PC-3 (cell line): ENCODE results near the gene CELF6. TPM values are rescaled to one million over a fixed set of nuclear protein-coding genes. Genes with fewer than 3 reads are reported as not detected.

Source experiments
- ATAC-seq: fragments of 200-7000 bp; cut with Tn5 transposase; 2 replicates; pipeline ENCODE4 v1.9.1; 2020; ENCODE audit warnings: mild to moderate bottlenecking, moderate library complexity
- BruUV-seq: library from RNA; stranded (reverse); fragments of 400-500 nt; replicated peaks from 2 replicates; lab custom pipeline; 2021; lab: Mats Ljungman, UMichigan
- CTCF ChIA-PET: fragments of 300-600 bp; sonication (Branson Sonifier 250); formaldehyde crosslinking; loops from one replicate; lab custom pipeline; 2022; ENCODE audit warnings: antibody characterized with exemption; lab: Charles Lee
- POLR2A ChIA-PET: fragments of 300-600 bp; sonication (Branson Sonifier 250); formaldehyde crosslinking; loops from one replicate; lab custom pipeline; 2022; ENCODE audit warnings: antibody characterized with exemption; ENCODE audit not compliant: unreplicated experiment; lab: Charles Lee
- DNase-seq: peaks from one replicate; pipeline ENCODE4 v3.0.0-alpha.2; 2015
- H2AFZ ChIP-seq: fragments of 300-600 bp; sonication (generic); 2 replicates; pipeline ENCODE4 v1.6.0; 2016; ENCODE audit warnings: antibody characterized with exemption, low read length
- H3F3A ChIP-seq: fragments of 300-600 bp; sonication (generic); one replicate; pipeline ENCODE4 v1.6.0; 2017; ENCODE audit warnings: antibody characterized with exemption, low read length, control low read depth, mild to moderate bottlenecking; ENCODE audit not compliant: unreplicated experiment
- H3K27ac ChIP-seq: fragments of 300-600 bp; sonication (generic); 2 replicates; pipeline ENCODE4 v1.5.1; 2016; ENCODE audit warnings: mild to moderate bottlenecking, low read length
- H3K27me3 ChIP-seq: fragments of 300-600 bp; sonication (generic); 2 replicates; pipeline ENCODE4 v1.6.1; 2016; ENCODE audit warnings: low read length, mixed read lengths
- H3K36me3 ChIP-seq: fragments of 300-600 bp; sonication (generic); 2 replicates; pipeline ENCODE4 v1.6.1; 2016; ENCODE audit warnings: low read depth, mixed run types, low read length, mixed read lengths
- H3K4me1 ChIP-seq: fragments of 300-600 bp; sonication (generic); 2 replicates; pipeline ENCODE4 v1.5.1; 2016; ENCODE audit warnings: low read length; ENCODE audit not compliant: insufficient read depth
- H3K4me2 ChIP-seq: fragments of 300-600 bp; sonication (generic); 2 replicates; pipeline ENCODE4 v1.6.0; 2016; ENCODE audit warnings: low read length
- H3K4me3 ChIP-seq: fragments of 300-600 bp; sonication (generic); 2 replicates; pipeline ENCODE4 v1.5.1; 2016; ENCODE audit warnings: mild to moderate bottlenecking, low read length, mixed read lengths
- H3K79me2 ChIP-seq: fragments of 300-600 bp; sonication (generic); 2 replicates; pipeline ENCODE4 v1.6.1; 2017; ENCODE audit warnings: low read length, mixed read lengths
- H3K9ac ChIP-seq: fragments of 300-600 bp; sonication (generic); 2 replicates; pipeline ENCODE4 v1.6.0; 2016; ENCODE audit warnings: mild to moderate bottlenecking, low read length
- H3K9me2 ChIP-seq: fragments of 300-600 bp; sonication (generic); replicated peaks from 2 replicates; pipeline ENCODE4 v1.6.1; 2016; ENCODE audit warnings: mixed run types, low read length, mixed read lengths
- H3K9me3 ChIP-seq: fragments of 300-600 bp; sonication (generic); 2 replicates; pipeline ENCODE4 v1.6.1; 2016; ENCODE audit warnings: low read length, mixed read lengths
- H4K20me1 ChIP-seq: fragments of 300-600 bp; sonication (generic); 2 replicates; pipeline ENCODE4 v1.6.1; 2016; ENCODE audit warnings: low read length, mixed read lengths
- EZH2 ChIP-seq: fragments of 300-600 bp; sonication (generic); IDR thresholded peaks from one replicate; pipeline ENCODE4 v1.6.1; 2017; ENCODE audit warnings: antibody characterized with exemption, mild to moderate bottlenecking, low read length; ENCODE audit not compliant: unreplicated experiment
- EZH2phosphoT487 ChIP-seq: fragments of 300-600 bp; sonication (generic); IDR thresholded peaks from 2 replicates; pipeline ENCODE4 v1.6.1; 2018; ENCODE audit warnings: mild to moderate bottlenecking, antibody characterized with exemption, low read length, borderline replicate concordance
- intact Hi-C: fragments of 100-400 bp; cut with micrococcal nuclease; formaldehyde crosslinking; loops from 2 replicates; pipeline ENCODE4 v1.9.0; 2023
- total RNA-seq: library from RNA; depleted of rRNA; stranded (reverse); fragments of >200 nt; gene quantifications from 2 replicates; pipeline ENCODE4 v1.2.3, GENCODE V29; 2014
- TF ChIP-seq, protein P1 (sequence below): fragments of 300-600 bp; sonication (generic); conservative IDR thresholded peaks from 2 replicates; pipeline ENCODE4 v1.5.1; 2017; ENCODE audit warnings: antibody characterized with exemption, low read depth, mild to moderate bottlenecking, low read length

The CELF6 gene
- total RNA-seq, 1 experiment from 2014 or later = not detected

DNA sequence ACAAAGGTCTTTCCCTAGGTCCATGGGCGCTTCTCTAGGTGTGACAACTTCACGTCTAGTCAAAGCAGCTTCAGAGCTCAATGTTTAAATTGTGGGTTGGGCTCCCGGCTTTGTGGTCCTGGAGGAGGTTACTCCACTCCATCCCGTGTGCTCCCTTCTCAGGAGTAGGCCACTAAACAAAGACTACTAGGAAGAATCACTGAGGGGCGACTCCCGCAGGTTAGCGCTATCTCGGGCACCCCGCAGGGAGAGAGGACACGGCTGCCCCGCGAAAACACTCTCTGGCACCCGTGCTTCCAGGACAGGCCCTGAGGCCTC lies 48.1 kb downstream of the CELF6 start:
- Histone ChIP-seq H4K20me1 (no peaks in the 10 kb centered on the region), H3K4me1 (no peaks in the 10 kb centered on the region), H3K4me2 (no peak overlapping the region), H2AFZ (no peak overlapping the region), H3K9me2 (no peaks in the 10 kb centered on the region), H3K9ac (no peak overlapping the region), H3K4me3 (no peak overlapping the region), H3K36me3 (no peaks in the 10 kb centered on the region), H3K79me2 (no peaks in the 10 kb centered on the region), H3K27ac (no peak overlapping the region), H3F3A (no peaks in the 10 kb centered on the region), H3K27me3 (no peaks in the 10 kb centered on the region), H3K9me3 (no peaks in the 10 kb centered on the region)
- intact Hi-C loops = no loop called here
- no peak for DNase-seq
- POLR2A ChIA-PET = no interaction called here
- CTCF ChIA-PET = no interaction called here
- BruUV-seq = no TSS peak
- TF ChIP-seq EZH2 (no peak), EZH2phosphoT487 (no peak)
- TF ChIP-seq, protein P1, sequence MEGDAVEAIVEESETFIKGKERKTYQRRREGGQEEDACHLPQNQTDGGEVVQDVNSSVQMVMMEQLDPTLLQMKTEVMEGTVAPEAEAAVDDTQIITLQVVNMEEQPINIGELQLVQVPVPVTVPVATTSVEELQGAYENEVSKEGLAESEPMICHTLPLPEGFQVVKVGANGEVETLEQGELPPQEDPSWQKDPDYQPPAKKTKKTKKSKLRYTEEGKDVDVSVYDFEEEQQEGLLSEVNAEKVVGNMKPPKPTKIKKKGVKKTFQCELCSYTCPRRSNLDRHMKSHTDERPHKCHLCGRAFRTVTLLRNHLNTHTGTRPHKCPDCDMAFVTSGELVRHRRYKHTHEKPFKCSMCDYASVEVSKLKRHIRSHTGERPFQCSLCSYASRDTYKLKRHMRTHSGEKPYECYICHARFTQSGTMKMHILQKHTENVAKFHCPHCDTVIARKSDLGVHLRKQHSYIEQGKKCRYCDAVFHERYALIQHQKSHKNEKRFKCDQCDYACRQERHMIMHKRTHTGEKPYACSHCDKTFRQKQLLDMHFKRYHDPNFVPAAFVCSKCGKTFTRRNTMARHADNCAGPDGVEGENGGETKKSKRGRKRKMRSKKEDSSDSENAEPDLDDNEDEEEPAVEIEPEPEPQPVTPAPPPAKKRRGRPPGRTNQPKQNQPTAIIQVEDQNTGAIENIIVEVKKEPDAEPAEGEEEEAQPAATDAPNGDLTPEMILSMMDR = no peak
- no peak for ATAC-seq

DNA sequence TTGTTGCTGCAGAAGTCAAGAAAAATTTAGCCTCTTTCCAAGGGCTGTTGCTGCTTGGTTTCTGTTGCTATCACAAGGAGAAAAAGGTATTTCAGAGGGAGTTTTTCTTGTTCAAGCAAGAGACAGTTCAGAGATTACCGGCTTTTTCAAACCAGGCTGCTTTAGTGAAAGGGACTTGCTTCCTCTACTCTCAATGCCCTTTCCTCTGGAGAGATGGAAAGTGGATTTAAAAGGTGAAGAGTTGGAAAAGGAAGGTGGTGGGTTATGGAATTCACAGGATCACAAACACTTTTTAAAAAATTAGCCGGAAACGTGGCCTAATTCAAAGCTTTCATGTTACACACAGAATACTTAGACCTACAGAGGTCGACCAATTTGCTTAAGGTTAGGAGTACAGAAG lies 48.7 kb downstream of the CELF6 start:
- DNase-seq (no peak), ATAC-seq (no peak)
- no peaks in the 10 kb centered on the region for H3F3A ChIP-seq
- intact Hi-C loops = no loop called here
- H3K4me1 ChIP-seq = no peaks in the 10 kb centered on the region
- H3K9me3 ChIP-seq = no peaks in the 10 kb centered on the region
- H3K79me2 ChIP-seq = no peaks in the 10 kb centered on the region
- no peaks in the 10 kb centered on the region for H3K27me3 ChIP-seq
- H3K4me2 ChIP-seq = no peak overlapping the region
- H3K9ac ChIP-seq = no peak overlapping the region
- no peak overlapping the region for H3K4me3 ChIP-seq
- no peaks in the 10 kb centered on the region for H3K36me3 ChIP-seq
- ChIA-PET CTCF (no interaction called here), POLR2A (no interaction called here)
- no peak overlapping the region for H2AFZ ChIP-seq
- H4K20me1 ChIP-seq = no peaks in the 10 kb centered on the region
- TF ChIP-seq EZH2phosphoT487 (no peak), EZH2 (no peak)
- TF ChIP-seq, protein P1 = no peak
- BruUV-seq = no TSS peak
- H3K27ac ChIP-seq = no peak overlapping the region
- H3K9me2 ChIP-seq = no peaks in the 10 kb centered on the region

DNA sequence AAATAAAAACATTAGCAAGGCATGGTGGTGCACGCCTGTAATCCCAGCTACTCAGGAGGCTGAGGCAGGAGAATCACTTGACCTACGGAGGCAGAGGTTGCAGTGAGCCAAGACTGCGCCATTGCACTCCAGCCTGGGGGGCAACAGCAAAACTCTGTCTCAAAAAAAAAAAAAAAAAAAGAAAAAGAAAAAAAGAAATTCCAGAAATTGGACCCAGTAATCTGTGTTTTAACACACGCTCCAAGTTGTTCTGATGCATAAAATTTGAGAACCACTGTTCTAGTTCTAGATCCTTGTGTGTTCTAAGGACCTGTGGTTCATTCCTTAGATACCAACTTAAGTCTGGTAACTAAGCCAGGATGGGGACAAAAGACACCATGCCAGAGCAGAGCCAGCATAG lies 50.2 kb downstream of the CELF6 start:
- Histone ChIP-seq H4K20me1 (no peaks in the 10 kb centered on the region), H3K4me2 (no peak overlapping the region), H3F3A (no peaks in the 10 kb centered on the region), H3K79me2 (no peaks in the 10 kb centered on the region), H2AFZ (no peak overlapping the region), H3K4me3 (no peak overlapping the region), H3K9me2 (no peaks in the 10 kb centered on the region), H3K27ac (no peak overlapping the region), H3K27me3 (no peaks in the 10 kb centered on the region), H3K9me3 (no peaks in the 10 kb centered on the region), H3K4me1 (no peaks in the 10 kb centered on the region), H3K9ac (no peak overlapping the region), H3K36me3 (no peaks in the 10 kb centered on the region)
- CTCF ChIA-PET = no interaction called here
- TF ChIP-seq EZH2phosphoT487 = no peak
- no peak for TF ChIP-seq EZH2
- TF ChIP-seq, protein P1 = no peak
- BruUV-seq = no TSS peak
- intact Hi-C loops = no loop called here
- POLR2A ChIA-PET = no interaction called here
- no peak for DNase-seq
- ATAC-seq = no peak
